Smooth muscle cell (in vitro differentiated cells): ENCODE data around the gene JAZF1. TPM values are rescaled to one million over a fixed set of nuclear protein-coding genes. Genes with fewer than 3 reads are reported as not detected.

ENCODE experiments used
- DNase-seq: peaks from one replicate; lab custom pipeline; 2025; ENCODE audit not compliant: unreplicated experiment; lab: John Stamatoyannopoulos, UW
- H2AFZ ChIP-seq: fragments of 200-600 bp; sonication (generic); 2 replicates; pipeline ENCODE4 v1.6.0; 2016; ENCODE audit warnings: antibody characterized with exemption, low read depth, mild to moderate bottlenecking
- H3F3A ChIP-seq: fragments of 200-600 bp; sonication (generic); 2 replicates; pipeline ENCODE4 v1.6.0; 2017; ENCODE audit warnings: antibody characterized with exemption, low read depth
- H3K27ac ChIP-seq: fragments of 200-600 bp; sonication (generic); 2 replicates; pipeline ENCODE4 v1.5.1; 2016; ENCODE audit warnings: low read depth, mild to moderate bottlenecking
- H3K27me3 ChIP-seq: fragments of 200-600 bp; sonication (generic); 2 replicates; pipeline ENCODE4 v1.6.1; 2016; ENCODE audit warnings: low read depth, mild to moderate bottlenecking
- H3K36me3 ChIP-seq: fragments of 200-600 bp; sonication (generic); 2 replicates; pipeline ENCODE4 v1.5.1; 2016; ENCODE audit warnings: low read depth
- H3K4me1 ChIP-seq: fragments of 200-600 bp; sonication (generic); 2 replicates; pipeline ENCODE4 v1.5.1; 2016; ENCODE audit warnings: low read depth
- H3K4me2 ChIP-seq: fragments of 200-600 bp; sonication (generic); 2 replicates; pipeline ENCODE4 v1.6.0; 2016; ENCODE audit warnings: mild to moderate bottlenecking
- H3K4me3 ChIP-seq: fragments of 200-600 bp; sonication (generic); 2 replicates; pipeline ENCODE4 v1.5.1; 2016; ENCODE audit warnings: mild to moderate bottlenecking
- H3K79me2 ChIP-seq: fragments of 200-600 bp; sonication (generic); 2 replicates; pipeline ENCODE4 v1.6.0; 2016; ENCODE audit warnings: low read depth, mild to moderate bottlenecking
- H3K9ac ChIP-seq: fragments of 200-600 bp; sonication (generic); 2 replicates; pipeline ENCODE4 v1.6.0; 2016; ENCODE audit warnings: low read depth
- H3K9me3 ChIP-seq: fragments of 200-600 bp; sonication (generic); replicated peaks from 2 replicates; pipeline ENCODE4 v1.5.1; 2016; ENCODE audit warnings: low read depth
- H4K20me1 ChIP-seq: fragments of 200-600 bp; sonication (generic); 2 replicates; pipeline ENCODE4 v1.6.0; 2016; ENCODE audit warnings: low read depth
- CTCF ChIP-seq: fragments of 200-600 bp; sonication (generic); IDR thresholded peaks from 2 replicates; pipeline ENCODE4 v1.5.1; 2017; ENCODE audit warnings: borderline replicate concordance, mild to moderate bottlenecking, antibody characterized with exemption; ENCODE audit not compliant: insufficient read depth, poor library complexity, severe bottlenecking
- WGBS: methylation state at CpG from one replicate; pipeline ENCODE4 v1.1.7; 2016; ENCODE audit warnings: low lambda C conversion rate; 5-methylcytosine and 5-hydroxymethylcytosine counted together
- polyA plus RNA-seq: library from polyadenylated mRNA; unstranded; fragments of >200 nt; fragmentation: Nextera tagmentation; extraction: Ambion mirVana; gene quantifications from 2 replicates; pipeline ENCODE4 v1.2.1, GENCODE V29; 2016
- total RNA-seq: library from RNA; depleted of rRNA; stranded (reverse); fragments of >200 nt; gene quantifications from 2 replicates; pipeline ENCODE4 v1.2.3, GENCODE V29; 2014

JAZF1 gene
- total and polyA plus RNA-seq, 2 experiments from 2014 or later, result 17.4 to 18.0 TPM

GRCh38 chr7:27947586-27948278 is 232.9 kb downstream of the JAZF1 start:
- Histone ChIP-seq H3K9me3 (no peaks in the 10 kb centered on the region), H3K4me1 (peaks cover 3% of the 10 kb centered on the region), H3K9ac (no peak overlapping the region), H3K79me2 (peaks cover 6% of the 10 kb centered on the region), H3K36me3 (no peaks in the 10 kb centered on the region), H3F3A (peaks cover 22% of the 10 kb centered on the region), H3K4me2 (peak overlapping the region; percentile 11), H4K20me1 (peaks cover 3% of the 10 kb centered on the region), H2AFZ (no peak overlapping the region), H3K27me3 (no peaks in the 10 kb centered on the region), H3K4me3 (no peak overlapping the region), H3K27ac (no peak overlapping the region)
- no peak for DNase-seq
- no peak for TF ChIP-seq CTCF
- WGBS, result 39% methylated on average over 7 of the region's 7 CpGs

- Histone ChIP-seq H3K4me1 (peaks cover 3% of the 10 kb centered on the region), H3F3A (peaks cover 12% of the 10 kb centered on the region), H3K9ac (no peak overlapping the region), H3K9me3 (no peaks in the 10 kb centered on the region), H3K27me3 (no peaks in the 10 kb centered on the region), H4K20me1 (no peaks in the 10 kb centered on the region), H3K27ac (peak overlapping the region; percentile 18), H3K36me3 (no peaks in the 10 kb centered on the region), H3K4me3 (no peak overlapping the region), H2AFZ (no peak overlapping the region), H3K79me2 (peaks cover 10% of the 10 kb centered on the region), H3K4me2 (peak overlapping the region; percentile 40)
- 64% methylated on average over 2 of the region's 2 CpGs for WGBS
- no peak for TF ChIP-seq CTCF
- no peak for DNase-seq
Observed at GRCh38 chr7:27946351-27946750, 234.2 kb downstream of the JAZF1 start.

- Histone ChIP-seq H3K9ac (no peak overlapping the region), H3K4me1 (peaks cover 3% of the 10 kb centered on the region), H2AFZ (no peak overlapping the region), H3K4me2 (no peak overlapping the region), H4K20me1 (no peaks in the 10 kb centered on the region), H3K9me3 (no peaks in the 10 kb centered on the region), H3K36me3 (no peaks in the 10 kb centered on the region), H3K79me2 (peaks cover 8% of the 10 kb centered on the region), H3F3A (peaks cover 12% of the 10 kb centered on the region), H3K4me3 (no peak overlapping the region), H3K27ac (no peak overlapping the region), H3K27me3 (no peaks in the 10 kb centered on the region)
- no peak for DNase-seq
- TF ChIP-seq CTCF, result no peak
- 83% methylated on average over 10 of the region's 10 CpGs for WGBS
Observed at GRCh38 chr7:27945058-27945795, 235.4 kb downstream of the JAZF1 start.
